DOHH2 (cell line): ENCODE data around the gene RPS6KA2.

Source experiments
- H3F3A ChIP-seq: fragments of 200-600 bp; sonication (generic), shearing (Covaris generic); 2 replicates; pipeline ENCODE4 v1.6.0; 2016; ENCODE audit warnings: antibody characterized with exemption, mild to moderate bottlenecking; ENCODE audit not compliant: control insufficient read depth, insufficient read depth
- H3K27ac ChIP-seq: fragments of 200-600 bp; sonication (generic); 2 replicates; pipeline ENCODE4 v1.5.1; 2014; ENCODE audit warnings: low read depth, mild to moderate bottlenecking, low read length, moderate library complexity
- H3K27me3 ChIP-seq: fragments of 200-600 bp; sonication (generic); 2 replicates; pipeline ENCODE4 v1.6.1; 2014; ENCODE audit warnings: mild to moderate bottlenecking, low read length, mixed read lengths; ENCODE audit not compliant: control insufficient read depth
- H3K36me3 ChIP-seq: fragments of 200-600 bp; sonication (generic); 2 replicates; pipeline ENCODE4 v1.6.1; 2014; ENCODE audit warnings: mild to moderate bottlenecking, low read length, moderate library complexity, mixed read lengths; ENCODE audit not compliant: control insufficient read depth
- H3K4me1 ChIP-seq: fragments of 200-600 bp; sonication (generic); 2 replicates; pipeline ENCODE4 v1.6.1; 2014; ENCODE audit warnings: mild to moderate bottlenecking, low read length, mixed read lengths; ENCODE audit not compliant: control insufficient read depth
- H3K4me2 ChIP-seq: fragments of 200-600 bp; sonication (generic); 2 replicates; pipeline ENCODE4 v1.6.0; 2014; ENCODE audit warnings: mild to moderate bottlenecking, low read length, moderate library complexity
- H3K4me3 ChIP-seq: fragments of 200-600 bp; sonication (generic); 2 replicates; pipeline ENCODE4 v1.5.1; 2014; ENCODE audit warnings: mild to moderate bottlenecking, low read length, mixed read lengths
- H3K79me2 ChIP-seq: fragments of 200-600 bp; sonication (generic); 2 replicates; pipeline ENCODE4 v1.6.1; 2014; ENCODE audit warnings: mild to moderate bottlenecking, low read length, mixed read lengths; ENCODE audit not compliant: control insufficient read depth
- H3K9me2 ChIP-seq: fragments of 200-600 bp; sonication (generic); replicated peaks from 2 replicates; pipeline ENCODE4 v1.6.1; 2014; ENCODE audit warnings: mild to moderate bottlenecking, low read length, mixed read lengths; ENCODE audit not compliant: control insufficient read depth
- H3K9me3 ChIP-seq: fragments of 200-600 bp; sonication (generic); 2 replicates; pipeline ENCODE4 v1.6.1; 2014; ENCODE audit warnings: antibody characterized with exemption, low read length, mixed read lengths; ENCODE audit not compliant: control insufficient read depth, insufficient read depth
- H4K20me1 ChIP-seq: fragments of 200-600 bp; sonication (generic); 2 replicates; pipeline ENCODE4 v1.6.0; 2014; ENCODE audit warnings: low read depth, mild to moderate bottlenecking, antibody characterized with exemption, low read length, moderate library complexity; ENCODE audit not compliant: control insufficient read depth, insufficient read depth
- CTCF ChIP-seq: fragments of 200-600 bp; sonication (generic); IDR thresholded peaks from one replicate; pipeline ENCODE4 v1.5.1; 2014; ENCODE audit warnings: antibody characterized with exemption, mild to moderate bottlenecking, low read depth, low read length; ENCODE audit not compliant: poor library complexity, severe bottlenecking
- EZH2phosphoT487 ChIP-seq: fragments of 200-600 bp; sonication (generic); IDR thresholded peaks from 2 replicates; pipeline ENCODE4 v1.6.1; 2017; ENCODE audit warnings: borderline replicate concordance, mild to moderate bottlenecking, antibody characterized with exemption, low read length, moderate library complexity, mixed read lengths

Gene RPS6KA2

GRCh38 chr6:166598441-166599138 lies 28.5 kb downstream of the RPS6KA2 start:
- no peaks in the 10 kb centered on the region for H3K9me2 ChIP-seq
- H4K20me1 ChIP-seq: no peaks in the 10 kb centered on the region
- H3K4me1 ChIP-seq: no peaks in the 10 kb centered on the region
- H3K27ac ChIP-seq: no peak overlapping the region
- H3F3A ChIP-seq: no peaks in the 10 kb centered on the region
- no peaks in the 10 kb centered on the region for H3K9me3 ChIP-seq
- H3K4me2 ChIP-seq: no peak overlapping the region
- no peaks in the 10 kb centered on the region for H3K36me3 ChIP-seq
- no peak overlapping the region for H3K4me3 ChIP-seq
- no peaks in the 10 kb centered on the region for H3K27me3 ChIP-seq
- H3K79me2 ChIP-seq: no peaks in the 10 kb centered on the region
- TF ChIP-seq CTCF (no peak), EZH2phosphoT487 (no peak)

GRCh38 chr6:166597711-166598440 lies 29.2 kb downstream of the RPS6KA2 start:
- Histone ChIP-seq H3F3A (no peaks in the 10 kb centered on the region), H4K20me1 (no peaks in the 10 kb centered on the region), H3K4me2 (no peak overlapping the region), H3K9me3 (no peaks in the 10 kb centered on the region), H3K27ac (no peak overlapping the region), H3K36me3 (no peaks in the 10 kb centered on the region), H3K4me1 (no peaks in the 10 kb centered on the region), H3K79me2 (no peaks in the 10 kb centered on the region), H3K4me3 (no peak overlapping the region), H3K9me2 (no peaks in the 10 kb centered on the region), H3K27me3 (no peaks in the 10 kb centered on the region)
- TF ChIP-seq CTCF: no peak

- no peaks in the 10 kb centered on the region for H4K20me1 ChIP-seq
- no peaks in the 10 kb centered on the region for H3K27me3 ChIP-seq
- no peak overlapping the region for H3K4me2 ChIP-seq
- no peak overlapping the region for H3K27ac ChIP-seq
- no peaks in the 10 kb centered on the region for H3K9me2 ChIP-seq
- no peaks in the 10 kb centered on the region for H3K4me1 ChIP-seq
- no peaks in the 10 kb centered on the region for H3F3A ChIP-seq
- no peaks in the 10 kb centered on the region for H3K36me3 ChIP-seq
- TF ChIP-seq CTCF (no peak), EZH2phosphoT487 (no peak)
- no peak overlapping the region for H3K4me3 ChIP-seq
- H3K9me3 ChIP-seq: no peaks in the 10 kb centered on the region
- H3K79me2 ChIP-seq: no peaks in the 10 kb centered on the region
These were observed 30.1 kb downstream of the RPS6KA2 start for GRCh38 chr6:166596776-166597507.
